Middle frontal gyrus (tissue), 1 donor: ENCODE results near the gene SDK2.

Experiments
- DNase-seq: peaks from one replicate; pipeline ENCODE4 v3.0.0-alpha.2; 2015; ENCODE audit warnings: low spot score; ENCODE audit errors: extremely low spot score

The SDK2 gene

DNA sequence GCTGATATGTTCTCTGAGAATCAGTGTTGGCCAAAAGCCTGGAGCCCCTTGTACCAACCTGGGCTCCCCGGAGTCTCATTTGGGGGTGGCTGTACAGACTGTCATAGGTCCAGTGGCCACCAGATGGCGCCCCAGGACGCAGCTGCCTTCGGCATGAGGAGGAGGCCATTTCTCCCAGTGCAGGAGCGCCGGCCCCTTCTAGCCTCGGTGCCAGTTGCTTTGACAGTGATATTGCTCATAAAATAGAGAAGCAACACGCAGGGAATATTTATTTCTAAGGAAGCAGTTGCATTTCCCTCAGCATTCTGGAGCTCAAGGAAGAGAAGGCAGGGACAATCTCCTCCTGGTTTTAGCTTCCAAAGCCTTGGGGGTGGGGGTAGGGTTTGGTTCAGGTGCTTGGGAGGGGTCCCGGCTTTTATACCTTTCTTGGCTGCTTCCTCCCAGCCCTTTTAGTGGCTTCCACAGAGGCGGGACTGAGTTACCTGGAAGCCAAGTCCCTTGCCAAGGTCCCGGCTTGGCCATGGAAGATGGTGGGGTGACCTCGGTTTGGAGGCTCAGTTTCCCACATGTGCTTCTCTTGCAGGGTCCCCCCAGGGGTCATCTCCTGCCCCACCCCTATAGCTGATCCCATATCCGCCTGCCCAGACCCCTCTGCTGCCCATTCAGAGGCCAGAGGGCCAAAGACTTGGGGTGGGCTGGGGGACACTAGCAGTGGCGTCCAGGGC, 214.6 kb downstream of the SDK2 start:
- DNase-seq = peak; percentile 43

DNA sequence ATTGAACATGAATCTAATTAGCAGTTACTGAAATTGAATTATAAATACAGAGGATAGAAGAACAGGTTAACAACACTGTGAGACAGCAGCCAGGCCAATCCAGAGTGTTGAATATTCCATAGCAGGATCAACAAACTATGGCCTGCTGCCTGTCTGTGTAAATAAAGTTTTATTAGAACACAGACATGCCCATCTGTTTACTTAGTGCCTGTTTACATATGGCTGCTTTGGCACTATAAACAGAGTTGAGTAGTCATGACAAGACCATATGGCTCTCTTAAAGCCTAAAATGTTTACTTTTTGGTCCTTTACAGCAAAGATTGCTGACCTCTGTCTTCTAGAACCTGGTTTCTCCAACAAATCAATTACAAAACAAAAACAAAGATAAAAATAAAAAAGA, 217.0 kb downstream of the SDK2 start:
- no peak for DNase-seq

DNA sequence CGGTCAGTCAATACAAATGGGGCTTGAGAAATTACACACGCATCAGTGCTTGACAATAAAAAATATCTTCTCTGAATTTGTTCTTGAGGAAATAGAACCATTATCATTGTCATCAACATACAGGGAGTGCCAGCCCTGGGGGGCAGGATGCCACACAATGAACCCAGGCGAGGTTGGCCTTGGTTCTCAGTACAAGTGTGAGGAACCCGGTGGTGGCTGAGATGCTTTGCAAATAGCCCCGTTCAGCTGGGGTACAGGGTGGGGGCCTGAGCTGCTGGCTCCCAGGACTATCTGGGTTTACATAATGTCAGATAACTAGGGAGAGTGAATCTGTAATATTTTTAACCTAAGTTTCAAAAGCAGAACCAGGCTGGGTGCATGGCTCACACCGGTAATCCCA, 219.7 kb downstream of the SDK2 start:
- no peak for DNase-seq

DNA sequence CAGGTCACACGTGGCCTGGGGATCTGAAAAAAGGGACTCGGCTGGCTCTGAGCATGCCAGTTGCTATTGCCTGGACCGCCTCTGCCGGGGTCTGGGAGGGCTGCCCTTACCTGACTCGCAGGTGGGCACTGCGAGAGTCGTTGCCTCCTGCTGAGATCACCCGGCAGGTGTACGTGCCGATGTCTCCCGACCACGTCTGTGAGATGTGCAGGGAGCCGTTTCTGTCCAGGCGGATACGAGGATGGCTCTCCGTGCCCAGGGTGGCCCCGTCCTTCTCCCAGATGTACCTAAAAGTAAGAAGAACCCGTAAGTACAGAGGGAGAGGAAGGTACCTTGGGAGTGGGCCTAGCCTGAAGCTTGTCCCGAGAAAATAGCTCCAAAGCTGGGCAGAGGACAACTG, 220.4 kb downstream of the SDK2 start:
- no peak for DNase-seq

DNA sequence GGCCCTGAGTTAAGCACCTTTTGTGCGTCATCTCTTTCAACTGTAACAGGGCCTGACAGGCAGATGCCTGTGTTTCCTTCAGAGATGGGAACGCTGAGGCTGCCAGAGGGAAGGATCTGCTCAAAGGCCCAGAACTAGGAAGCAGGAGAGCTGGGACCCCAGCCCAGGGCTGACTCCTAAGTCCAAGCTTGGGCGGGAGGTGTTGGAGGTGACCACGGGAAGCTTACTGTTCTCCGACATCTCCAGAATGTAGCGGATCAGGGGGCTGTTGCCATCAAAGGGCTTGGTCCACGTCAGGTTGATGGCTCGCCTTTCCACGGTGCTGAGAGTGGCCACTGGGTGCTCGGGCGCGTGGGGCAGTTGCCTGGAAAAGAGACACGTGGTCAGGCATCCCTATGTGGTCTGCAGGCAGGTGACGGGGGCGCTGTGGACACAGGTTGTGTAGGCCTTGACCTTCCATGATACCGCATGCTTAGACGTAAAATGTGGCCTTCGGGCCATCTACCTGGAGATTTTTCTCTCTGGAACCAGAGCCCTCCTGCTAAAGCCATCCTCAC, 221.0 kb downstream of the SDK2 start:
- DNase-seq = no peak

DNA sequence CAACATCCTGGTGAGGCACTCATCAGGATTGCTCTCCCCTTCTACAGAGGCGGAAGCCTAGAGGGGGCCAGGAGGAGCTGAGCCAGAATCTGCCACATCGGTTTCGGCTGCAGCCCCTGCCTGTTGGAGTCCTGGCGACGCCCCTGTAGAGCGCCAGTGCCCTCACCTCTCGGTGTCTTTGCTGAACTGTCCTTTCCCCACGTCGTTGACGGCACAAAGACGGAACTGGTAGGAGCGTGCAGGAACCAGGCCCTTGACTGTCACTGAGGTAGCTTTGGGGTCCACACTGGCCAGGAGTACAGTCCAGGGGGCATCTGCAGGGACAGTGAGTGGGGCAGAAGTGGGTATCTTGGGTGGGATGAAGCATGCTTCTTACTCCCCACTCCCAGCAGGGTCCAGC, 222.1 kb downstream of the SDK2 start:
- DNase-seq = no peak

DNA sequence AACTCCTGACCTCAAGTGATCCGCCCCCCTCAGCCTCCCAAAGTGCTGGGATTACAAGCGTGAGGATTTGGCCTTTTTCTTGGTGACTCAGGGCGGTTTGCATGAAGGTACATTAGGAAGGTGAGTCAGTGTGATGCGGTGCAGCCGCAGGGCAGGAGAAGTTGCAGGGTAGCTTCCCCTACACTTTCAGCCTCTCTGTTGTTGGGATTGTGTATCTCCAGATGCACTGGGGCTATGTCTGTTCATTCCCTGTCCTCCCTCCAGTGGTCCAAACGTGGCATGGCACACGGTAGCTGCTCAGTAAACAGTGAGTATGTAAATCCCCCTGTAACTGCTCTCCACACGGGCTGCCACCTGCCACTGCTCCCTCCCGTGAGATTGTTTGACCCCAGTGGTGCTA, 223.3 kb downstream of the SDK2 start:
- no peak for DNase-seq

DNA sequence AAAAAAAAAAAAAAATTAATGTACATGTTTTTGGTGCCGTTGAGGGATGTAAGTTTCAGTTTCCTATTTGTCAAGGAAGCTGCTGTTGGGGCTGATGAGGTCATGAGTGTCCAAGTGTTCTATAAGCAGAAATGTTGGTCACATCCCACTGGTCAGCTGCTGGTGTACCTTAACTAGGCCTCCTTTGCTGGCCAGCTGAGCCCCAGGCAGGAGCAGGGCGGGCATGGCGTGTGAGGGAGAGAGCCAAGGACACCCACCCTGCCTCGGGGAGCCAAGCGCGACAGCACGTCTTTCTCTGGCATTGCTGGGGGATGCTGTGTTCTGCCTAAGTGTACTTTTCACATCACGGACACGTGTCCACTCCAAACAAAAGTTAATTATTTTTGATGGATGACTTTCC, 224.4 kb downstream of the SDK2 start:
- DNase-seq = no peak

DNA sequence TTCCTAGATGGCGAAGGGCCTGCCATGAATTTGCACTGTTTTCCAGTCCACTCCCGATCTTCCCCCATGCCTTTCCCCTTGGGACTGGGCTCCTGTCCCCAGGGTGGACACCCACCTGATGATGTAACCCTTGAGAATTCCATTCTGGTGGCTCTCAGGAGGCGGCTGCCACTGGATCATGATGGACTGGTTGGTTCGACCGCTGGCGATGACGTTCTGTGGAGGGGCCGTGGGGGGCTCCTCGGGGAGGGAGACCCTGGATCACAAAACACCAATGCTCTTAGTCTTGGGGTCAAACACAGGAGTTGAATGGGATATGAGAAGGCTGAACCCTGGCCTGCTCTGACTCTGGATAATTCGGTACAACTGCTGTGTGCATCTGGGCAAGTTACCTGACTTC, 225.2 kb downstream of the SDK2 start:
- DNase-seq = no peak

DNA sequence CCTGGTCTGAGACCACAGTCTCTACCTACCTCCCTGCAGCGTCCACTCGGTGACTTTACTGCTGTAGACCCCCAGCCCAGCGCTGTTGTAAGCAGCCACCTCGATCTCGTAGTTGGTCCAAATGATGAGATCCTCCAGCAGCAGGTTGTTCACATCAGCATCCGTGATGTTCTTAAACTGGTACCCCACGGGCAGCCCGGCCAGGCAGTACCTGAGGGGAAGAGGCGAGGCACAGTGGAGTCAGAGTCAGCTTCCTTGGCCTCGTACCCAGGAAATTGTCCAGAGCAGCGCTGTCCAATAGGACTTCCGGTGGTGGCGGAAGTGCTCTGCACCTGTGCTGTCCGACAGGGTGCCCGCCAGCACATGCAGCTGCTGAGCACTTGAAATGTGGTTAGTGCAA, 228.5 kb downstream of the SDK2 start:
- DNase-seq = no peak

DNA sequence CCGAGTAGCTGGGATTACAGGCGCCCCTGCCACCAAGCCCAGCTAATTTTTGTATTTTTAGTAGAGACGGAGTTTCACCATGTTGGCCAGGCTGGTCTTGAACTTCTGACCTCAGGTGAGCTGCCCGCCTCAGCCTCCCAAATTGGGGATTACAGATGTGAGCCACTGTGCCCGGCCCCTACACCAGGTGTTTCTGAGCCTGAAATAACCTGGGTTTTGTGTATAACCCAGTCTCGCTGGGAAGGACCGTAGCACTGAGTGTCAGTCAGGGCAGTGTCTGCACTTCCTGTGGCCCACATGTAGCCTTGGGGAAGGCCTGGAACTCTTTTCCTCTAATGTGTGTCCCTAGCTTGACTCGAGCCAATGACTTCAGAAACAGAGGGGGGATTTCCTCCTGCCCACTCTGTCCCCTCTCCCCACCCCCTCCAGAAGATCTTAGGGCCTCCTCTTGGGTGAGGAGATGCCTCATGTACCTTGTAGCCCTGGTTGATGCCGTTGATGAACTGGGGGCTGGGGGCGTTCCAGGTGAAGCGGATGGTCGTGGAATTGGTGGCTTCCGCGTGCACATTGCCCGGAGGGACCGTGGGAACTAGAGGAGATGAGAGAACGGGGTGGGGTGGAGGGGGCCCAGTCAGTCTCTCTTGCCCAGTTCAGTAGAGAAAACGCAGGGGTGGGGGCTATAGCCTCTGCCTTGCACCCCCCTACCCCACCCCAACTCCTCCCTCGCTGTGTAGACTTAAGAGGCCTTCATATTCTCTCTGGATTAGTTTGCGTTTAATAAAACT, 229.9 kb downstream of the SDK2 start:
- DNase-seq = no peak

DNA sequence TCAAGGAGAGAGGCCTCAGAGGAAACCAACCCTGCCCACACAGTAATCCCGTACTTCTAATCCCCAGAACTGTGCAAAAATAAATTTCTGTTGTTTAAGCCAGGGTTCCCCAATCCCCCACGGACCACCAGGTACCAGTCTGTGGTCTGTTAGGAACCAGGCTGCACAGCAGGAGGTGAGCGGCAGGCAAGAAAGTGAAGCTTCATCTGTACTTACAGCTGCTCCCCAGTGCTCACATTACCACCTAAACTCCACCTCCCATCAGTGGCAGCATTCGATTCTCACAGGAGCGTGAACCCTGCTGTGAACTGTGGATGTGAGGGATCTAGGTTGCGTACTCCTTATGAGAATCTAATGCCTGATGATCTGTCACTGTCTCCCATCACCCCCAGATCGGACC, 231.3 kb downstream of the SDK2 start:
- no peak for DNase-seq

DNA sequence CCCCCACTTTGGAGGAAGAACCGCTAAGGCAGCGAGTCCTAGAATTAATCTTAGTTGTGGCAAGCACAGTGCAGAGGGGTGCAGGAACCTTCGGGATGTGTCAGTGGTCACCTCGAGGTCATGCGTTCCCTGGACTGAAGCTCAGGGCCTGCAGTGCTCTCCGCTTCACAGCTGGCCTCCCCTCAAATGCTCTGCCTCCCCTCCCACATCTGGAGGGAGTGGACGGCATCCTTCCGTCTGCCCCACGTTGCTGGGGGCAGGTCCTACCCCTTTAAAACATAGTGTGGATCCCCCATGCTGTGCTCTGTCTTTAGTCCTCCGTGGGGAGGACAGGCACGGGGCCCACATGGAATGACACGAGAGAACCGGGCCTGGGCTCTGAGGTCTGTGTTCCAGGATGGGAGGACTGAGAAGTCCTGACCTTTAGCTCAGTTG, 232.9 kb downstream of the SDK2 start:
- DNase-seq = no peak

DNA sequence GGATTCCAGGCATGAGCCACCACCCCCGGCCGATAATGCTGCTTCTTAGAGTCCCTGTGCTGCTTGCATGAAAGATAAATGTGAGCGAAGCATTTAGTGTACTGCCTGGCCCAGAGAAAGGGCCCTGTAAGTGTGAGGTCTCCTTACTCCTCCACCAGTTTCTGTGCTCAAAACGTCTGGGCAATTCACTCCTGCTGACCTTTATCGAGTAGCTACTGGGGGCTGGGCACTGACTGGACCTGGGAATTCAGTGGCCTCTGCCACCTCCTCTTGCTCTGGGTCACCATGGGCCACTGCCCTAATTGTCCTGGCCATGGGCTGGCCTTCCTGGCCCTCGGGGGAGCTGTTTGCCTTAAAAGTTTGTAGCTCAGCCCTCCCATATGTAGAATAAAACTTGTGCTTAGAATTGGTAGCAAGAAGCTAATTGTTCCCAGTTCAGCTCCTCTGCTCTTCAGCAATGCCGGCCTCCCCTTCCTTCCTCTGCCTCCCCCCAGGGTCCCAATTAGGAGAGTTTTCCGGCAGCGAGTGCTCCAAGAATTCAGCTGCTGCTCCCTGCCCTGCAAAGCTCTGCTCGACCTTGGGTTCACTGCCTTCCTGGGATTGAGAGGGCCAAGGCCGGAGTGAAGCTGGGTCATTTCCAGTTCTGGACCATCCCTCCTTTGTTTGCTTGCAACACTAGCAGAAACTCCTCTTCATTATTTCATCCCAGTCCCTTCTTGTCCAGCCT, 233.5 kb downstream of the SDK2 start:
- no peak for DNase-seq

DNA sequence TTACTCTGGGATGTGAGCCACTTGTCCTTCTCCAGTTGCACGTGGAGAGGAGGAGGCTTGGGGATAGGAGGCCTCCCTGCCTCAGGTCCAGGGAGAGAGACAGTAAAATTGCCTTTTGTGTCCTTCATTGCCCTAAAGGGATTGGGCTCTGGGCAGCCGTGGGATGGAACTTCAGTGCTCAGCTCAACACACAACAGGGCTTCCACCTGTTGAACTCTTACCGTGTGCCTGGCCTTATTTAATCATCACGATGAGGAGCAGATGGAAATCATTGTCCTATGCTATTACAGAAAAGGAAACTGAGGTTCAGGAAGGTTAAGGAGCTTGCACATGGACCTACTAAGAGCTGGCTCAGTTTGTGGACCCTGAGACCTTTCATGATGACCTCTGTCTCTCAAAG, 240.0 kb downstream of the SDK2 start:
- DNase-seq = no peak

DNA sequence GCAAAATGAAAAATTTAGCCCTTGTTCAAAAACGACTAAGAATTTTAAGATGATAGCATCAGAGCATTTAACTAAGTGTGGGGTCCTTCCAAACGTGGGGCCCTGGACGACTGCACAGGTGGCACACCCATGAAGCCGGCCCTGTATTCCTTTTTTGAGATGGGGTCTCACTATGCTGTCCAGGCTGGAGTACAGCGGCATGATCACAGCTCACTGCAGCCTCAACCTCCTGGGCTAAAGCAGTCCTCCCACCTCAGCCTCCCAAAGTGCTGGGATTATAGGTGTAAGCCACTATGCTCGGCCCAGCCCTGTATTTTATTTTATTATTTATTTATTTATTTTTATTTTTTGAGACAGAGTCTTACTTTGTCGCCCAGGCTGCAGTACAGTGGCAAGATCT, 241.8 kb downstream of the SDK2 start:
- no peak for DNase-seq

DNA sequence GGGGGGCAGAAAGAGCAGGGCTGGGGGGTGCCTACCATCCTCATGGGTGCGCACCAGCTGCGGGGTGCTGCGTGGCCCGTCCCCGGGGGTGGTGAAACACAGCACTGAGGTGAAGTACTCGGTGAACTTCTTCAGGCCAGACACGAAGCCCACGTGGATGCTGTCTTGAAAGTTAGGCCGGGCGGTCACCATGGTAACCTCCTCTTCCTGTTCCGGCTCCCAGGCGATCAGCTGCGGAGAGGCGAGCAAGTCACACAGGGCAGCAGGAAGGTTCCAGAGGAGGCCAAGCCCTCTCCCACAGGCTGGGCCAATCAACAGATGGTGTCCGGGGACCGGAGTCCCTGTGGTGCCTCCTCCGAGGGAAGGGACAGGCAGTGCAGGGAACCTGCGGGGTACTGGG, 242.3 kb downstream of the SDK2 start:
- no peak for DNase-seq

DNA sequence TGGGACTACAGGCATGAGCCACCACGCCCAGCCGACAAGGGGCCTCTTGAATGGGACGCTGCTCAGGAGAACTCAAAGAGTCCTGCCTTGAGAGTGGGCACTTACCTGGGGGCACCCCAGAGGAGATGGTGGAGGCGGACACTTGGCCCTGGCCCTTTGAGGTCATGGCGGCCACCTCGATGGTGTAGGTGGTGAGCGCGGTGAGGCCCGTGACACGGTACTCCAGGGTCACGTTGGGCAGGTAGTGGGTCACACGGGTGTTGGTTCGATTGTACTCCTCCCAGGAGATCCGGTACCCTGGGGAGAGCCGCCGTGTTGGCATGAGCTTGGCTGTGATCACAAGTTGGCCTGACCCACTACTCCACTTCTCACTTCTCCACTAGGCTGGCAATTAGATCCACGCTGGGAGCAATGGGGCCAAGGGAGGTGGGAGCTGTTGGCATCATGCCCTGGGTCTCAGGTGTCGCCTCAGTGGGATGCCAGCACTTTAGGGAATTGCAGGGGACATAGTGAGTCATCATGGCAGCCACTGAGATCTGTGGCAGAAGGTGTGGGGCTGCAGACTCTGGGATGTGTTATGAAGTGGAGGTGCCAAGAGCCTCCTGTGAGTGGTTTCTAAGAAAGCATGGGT, 243.2 kb downstream of the SDK2 start:
- DNase-seq = no peak

DNA sequence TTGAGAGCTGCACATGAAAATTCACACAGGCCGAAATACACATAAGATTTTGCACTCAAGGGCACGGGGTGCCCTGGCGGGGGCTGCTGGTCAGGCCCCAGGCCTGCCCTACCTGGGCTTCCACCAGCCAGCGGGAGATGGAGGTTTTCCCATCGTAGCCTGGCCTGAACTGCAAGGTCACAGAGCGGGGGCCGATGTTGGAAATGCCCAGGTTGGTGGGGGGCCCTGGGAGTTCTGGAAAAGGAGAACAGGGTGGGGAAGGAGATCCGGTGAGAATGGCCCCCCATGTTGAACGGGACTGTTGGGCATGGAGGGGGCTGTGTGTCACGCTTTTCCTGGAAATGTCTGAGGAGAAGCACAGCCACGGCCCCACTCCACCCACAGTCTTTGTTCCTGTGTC, 245.2 kb downstream of the SDK2 start:
- DNase-seq = no peak

DNA sequence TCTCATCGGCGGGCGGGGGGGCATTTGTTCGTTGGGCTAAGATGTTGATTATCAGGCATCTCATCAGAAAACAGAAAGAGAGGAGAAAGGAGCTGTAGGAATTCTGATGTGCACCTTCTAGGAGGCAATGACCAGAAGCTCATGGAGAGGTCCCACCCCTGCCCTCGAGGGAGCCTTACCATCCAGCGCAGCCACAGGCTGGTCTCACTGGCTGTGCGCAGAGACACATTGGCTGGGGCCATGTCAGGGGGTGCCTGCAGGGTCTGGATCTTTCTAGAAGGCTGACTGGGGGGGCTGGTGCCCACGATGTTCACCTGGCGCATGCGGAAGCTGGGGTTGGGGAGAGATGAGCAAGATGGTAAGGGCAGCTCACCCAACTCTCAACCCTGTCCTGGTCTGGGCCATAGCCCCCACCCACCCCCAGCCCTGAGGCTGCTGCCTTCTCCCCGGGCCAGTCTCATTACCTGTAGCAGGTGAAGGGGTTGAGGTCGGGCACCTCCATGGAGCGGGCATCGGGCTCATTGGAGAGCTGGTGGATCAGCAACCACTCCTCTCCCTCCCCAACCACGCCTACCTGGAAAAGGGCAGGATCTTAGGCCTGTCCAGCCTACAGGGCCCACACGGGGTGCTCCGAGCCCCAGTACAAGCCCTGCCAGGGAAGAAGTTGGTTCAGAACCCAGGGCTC, 246.2 kb downstream of the SDK2 start:
- DNase-seq = no peak

DNA sequence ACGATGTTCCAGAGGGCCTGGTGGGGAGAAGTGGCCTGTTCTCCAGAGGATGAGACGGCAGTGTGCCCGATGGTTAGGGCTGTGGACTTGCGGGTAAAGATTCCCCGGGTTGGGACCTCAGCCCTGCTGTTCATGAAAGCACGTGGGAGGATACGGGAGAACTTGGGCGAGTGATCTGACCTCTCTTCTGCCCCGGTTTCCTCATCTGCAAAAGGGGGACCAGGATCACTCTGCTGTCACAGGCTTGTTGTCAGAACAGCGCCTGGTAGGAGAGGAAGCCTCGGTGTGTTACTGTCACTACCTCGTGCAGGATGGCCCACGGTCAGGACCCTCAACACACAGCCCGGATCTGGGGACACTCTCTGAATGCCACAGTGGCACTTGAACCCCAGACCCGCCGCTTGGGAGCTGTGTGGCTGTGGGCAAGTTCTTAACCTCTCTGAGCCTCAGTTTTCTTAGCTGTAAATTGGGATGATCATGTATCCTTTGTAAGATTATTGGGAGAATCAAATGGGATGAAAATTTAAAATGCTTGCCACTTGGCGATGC, 246.9 kb downstream of the SDK2 start:
- no peak for DNase-seq
